Stomach (tissue), 9 donors: ENCODE results near the gene SCAMP4. TPM values are rescaled to one million over a fixed set of nuclear protein-coding genes. Genes with fewer than 3 reads are reported as not detected.

Experiments
- DNase-seq, 2 donors: peaks; one replicate each; pipeline versions ENCODE4 v3.0.0 to v3.0.0-alpha.2; 2013 to 2019
- H3K27ac ChIP-seq, 5 donors: fragments of 200-600 bp in 4 of 5; sonication (generic) in 4 of 5; one replicate each; pipeline ENCODE4 v1.5.1; 2013 to 2019; ENCODE audit warnings: mild to moderate bottlenecking in 1 of 5, moderate library complexity in 1 of 5
- H3K27me3 ChIP-seq, 3 donors: fragments of 200-600 bp; sonication (generic); one replicate each; pipeline ENCODE4 v1.5.1; 2017 to 2019; ENCODE audit warnings: mixed run types in 1 of 3
- H3K36me3 ChIP-seq, 4 donors: fragments of 200-600 bp; sonication (generic); 1 replicate in 3 of 4; 2 replicates in 1 of 4; pipeline ENCODE4 v1.5.1; 2016 to 2019
- H3K4me1 ChIP-seq, 4 donors: fragments of 200-600 bp; sonication (generic); one replicate each; pipeline ENCODE4 v1.5.1; 2016 to 2019
- H3K4me3 ChIP-seq, 4 donors: fragments of 200-600 bp; sonication (generic) in 3 of 4; one replicate each; pipeline ENCODE4 v1.5.1; 2016 to 2019; ENCODE audit warnings: mild to moderate bottlenecking in 1 of 4
- H3K9me3 ChIP-seq, 4 donors: fragments of 200-600 bp; sonication (generic); one replicate each; pipeline ENCODE4 v1.5.1; 2016 to 2019
- EP300 ChIP-seq: sonication (generic); formaldehyde crosslinking; IDR thresholded peaks from one replicate; pipeline ENCODE4 v1.6.1; 2017; ENCODE audit warnings: antibody characterized with exemption
- POLR2A ChIP-seq, 4 donors: fragments of 450-650 bp; IDR thresholded peaks; one replicate each; pipeline ENCODE4 v1.6.1; 2016; ENCODE audit warnings: antibody characterized with exemption in 4 of 4, control low read depth in 2 of 4, mild to moderate bottlenecking in 1 of 4, moderate library complexity in 1 of 4
- POLR2AphosphoS5 ChIP-seq, 3 donors: sonication (generic); formaldehyde crosslinking; IDR thresholded peaks; one replicate each; pipeline ENCODE4 v1.6.1; 2016; ENCODE audit warnings: antibody characterized with exemption in 3 of 3
- WGBS, 5 donors: extraction: QIAGEN DNeasy Blood & Tissue Kit in 3 of 5; methylation state at CpG; one replicate each; pipeline versions ENCODE4 v1.1.5 to v1.1.7; 2013 to 2018; 5-methylcytosine and 5-hydroxymethylcytosine counted together
- intact Hi-C: fragments of 100-400 bp; cut with DNase I; formaldehyde crosslinking; loops from one replicate; pipeline ENCODE4 v1.15.1; 2023; ENCODE audit warnings: low total_unique reads
- polyA plus RNA-seq, 3 donors: library from polyadenylated mRNA; stranded (reverse); fragments of 200-250 nt; gene quantifications; one replicate each; pipeline ENCODE4 v1.2.3, GENCODE V29; 2013
- total RNA-seq, 5 donors: library from RNA; depleted of rRNA; stranded (reverse); fragments of >200 nt; gene quantifications; one replicate each; pipeline versions ENCODE4 v1.1.0 to v1.2.3, GENCODE V29; 2014 to 2016
- TF ChIP-seq, protein P1 (sequence below), 7 experiments: fragments of 450-650 bp in 4 of 7; fragments of 200-600 bp in 3 of 7; sonication (generic) in 3 of 7; IDR thresholded peaks; one replicate each; pipeline ENCODE4 v1.5.1; 2016 to 2019; ENCODE audit warnings: antibody characterized with exemption in 7 of 7, control low read depth in 2 of 7, mild to moderate bottlenecking in 1 of 7
- donor health status: healthy with polysubstance abuse.
- donor health status: Bipolar disorder and iron deficiency.
- donor health status: healthy.

The SCAMP4 gene
- total and polyA plus RNA-seq, 8 donors: 7.8 to 77.6 (median 18.6) TPM

DNA sequence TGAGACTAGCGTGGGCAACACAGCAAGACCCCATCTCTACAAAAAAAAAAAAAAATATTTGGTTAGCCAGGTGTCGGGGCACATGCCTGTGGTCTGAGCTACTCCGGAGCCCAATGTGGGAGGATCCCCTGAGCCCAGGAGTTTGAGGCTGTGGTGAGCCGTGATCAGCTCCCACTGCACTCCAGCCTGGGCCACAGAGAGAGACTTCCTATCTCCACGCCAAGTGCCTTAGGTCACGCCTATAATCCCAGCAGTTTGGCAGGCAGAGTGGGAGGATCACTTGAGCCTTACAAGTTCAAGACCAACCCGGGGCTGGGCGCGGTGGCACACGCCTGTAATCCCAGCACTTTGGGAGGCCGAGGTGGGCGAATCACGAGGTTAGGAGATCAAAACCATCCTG lies 8.7 kb upstream of the SCAMP4 start:
- intact Hi-C loops: no loop called here
- H3K27ac ChIP-seq: no peak overlapping the region
- no peaks in the 10 kb centered on the region for H3K36me3 ChIP-seq
- H3K27me3 ChIP-seq: no peaks in the 10 kb centered on the region
- no peaks in the 10 kb centered on the region for H3K9me3 ChIP-seq
- H3K4me1 ChIP-seq: peaks cover 3 to 32% (median 18%) of the 10 kb centered on the region in 4 donors
- WGBS, 5 donors: 73 to 86% (median 81%) methylated on average over 13 of the region's 13 CpGs
- H3K4me3 ChIP-seq: no peak overlapping the region
- DNase-seq: no peak
- TF ChIP-seq, protein P1, sequence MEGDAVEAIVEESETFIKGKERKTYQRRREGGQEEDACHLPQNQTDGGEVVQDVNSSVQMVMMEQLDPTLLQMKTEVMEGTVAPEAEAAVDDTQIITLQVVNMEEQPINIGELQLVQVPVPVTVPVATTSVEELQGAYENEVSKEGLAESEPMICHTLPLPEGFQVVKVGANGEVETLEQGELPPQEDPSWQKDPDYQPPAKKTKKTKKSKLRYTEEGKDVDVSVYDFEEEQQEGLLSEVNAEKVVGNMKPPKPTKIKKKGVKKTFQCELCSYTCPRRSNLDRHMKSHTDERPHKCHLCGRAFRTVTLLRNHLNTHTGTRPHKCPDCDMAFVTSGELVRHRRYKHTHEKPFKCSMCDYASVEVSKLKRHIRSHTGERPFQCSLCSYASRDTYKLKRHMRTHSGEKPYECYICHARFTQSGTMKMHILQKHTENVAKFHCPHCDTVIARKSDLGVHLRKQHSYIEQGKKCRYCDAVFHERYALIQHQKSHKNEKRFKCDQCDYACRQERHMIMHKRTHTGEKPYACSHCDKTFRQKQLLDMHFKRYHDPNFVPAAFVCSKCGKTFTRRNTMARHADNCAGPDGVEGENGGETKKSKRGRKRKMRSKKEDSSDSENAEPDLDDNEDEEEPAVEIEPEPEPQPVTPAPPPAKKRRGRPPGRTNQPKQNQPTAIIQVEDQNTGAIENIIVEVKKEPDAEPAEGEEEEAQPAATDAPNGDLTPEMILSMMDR (IDR thresholded peaks at IDR 0.05): no peak
- TF ChIP-seq POLR2A (IDR thresholded peaks at IDR 0.05) (no peak), EP300 (no peak), POLR2AphosphoS5 (IDR thresholded peaks at IDR 0.05) (no peak)

DNA sequence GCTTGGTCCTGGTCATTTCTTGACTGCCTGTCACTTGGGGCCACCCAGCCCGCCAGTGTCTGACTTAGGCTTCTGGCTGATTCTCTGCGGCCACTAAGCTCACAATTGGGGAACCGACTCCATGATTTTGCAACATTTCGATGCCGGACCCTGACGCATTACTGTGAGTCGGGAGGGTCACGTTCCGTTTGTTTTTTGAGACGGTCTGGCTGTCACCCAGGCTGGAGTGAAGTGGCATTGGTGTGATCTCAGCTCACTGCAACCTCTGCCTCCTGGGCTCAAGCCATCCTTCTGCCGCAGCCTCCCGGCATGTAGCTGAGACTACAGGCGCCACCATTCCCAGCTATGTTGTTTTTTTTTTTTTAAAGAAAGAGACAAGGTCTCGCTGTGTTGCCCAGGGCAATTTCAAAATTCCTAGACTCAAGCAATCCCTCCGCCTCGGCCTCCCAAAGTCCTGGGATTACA lies 3.2 kb upstream of the SCAMP4 start:
- H3K27ac ChIP-seq: peak overlapping the region in 2 of 5 donors; percentile 56 to 67
- H3K27me3 ChIP-seq: no peaks in the 10 kb centered on the region
- no peak overlapping the region for H3K4me3 ChIP-seq
- WGBS, 5 donors: 81 to 93% (median 85%) methylated on average over 16 of the region's 16 CpGs
- no peaks in the 10 kb centered on the region for H3K9me3 ChIP-seq
- DNase-seq: peak in 1 of 2 donors; percentile 32
- H3K36me3 ChIP-seq: no peaks in the 10 kb centered on the region
- TF ChIP-seq POLR2AphosphoS5 (IDR thresholded peaks at IDR 0.05): no peak
- H3K4me1 ChIP-seq: peaks cover 24 to 38% (median 32%) of the 10 kb centered on the region in 4 donors
- intact Hi-C loops: no loop called here

DNA sequence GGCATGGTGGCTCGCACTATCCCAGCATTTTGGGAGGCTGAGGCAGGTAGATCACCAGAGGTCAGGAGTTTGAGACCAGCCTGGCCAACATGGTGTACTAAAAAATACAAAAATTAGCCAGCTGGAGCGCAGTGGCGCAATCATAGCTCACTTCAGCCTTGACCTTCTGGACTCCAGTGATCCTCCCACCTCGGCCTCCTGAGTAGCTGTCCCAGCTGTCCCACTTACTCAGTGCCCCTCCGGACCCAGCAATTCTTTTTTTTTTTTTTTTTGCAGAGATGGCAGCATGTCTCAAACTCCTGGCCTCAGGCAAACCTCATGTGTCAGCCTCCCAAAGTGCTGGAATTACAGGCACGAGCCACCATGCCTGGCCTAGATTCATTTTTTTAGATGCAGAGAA lies 2.3 kb upstream of the SCAMP4 start:
- H3K9me3 ChIP-seq: no peaks in the 10 kb centered on the region
- TF ChIP-seq EP300 (no peak), POLR2AphosphoS5 (IDR thresholded peaks at IDR 0.05) (no peak), POLR2A (IDR thresholded peaks at IDR 0.05) (no peak)
- TF ChIP-seq, protein P1 (IDR thresholded peaks at IDR 0.05): no peak
- 78 to 90% (median 85%) methylated on average over 6 of the region's 6 CpGs for WGBS, 5 donors
- DNase-seq: no peak
- H3K27me3 ChIP-seq: no peaks in the 10 kb centered on the region
- peak overlapping the region in 3 of 5 donors; percentile 11 to 94 (median 56) for H3K27ac ChIP-seq
- H3K4me1 ChIP-seq: peaks cover 21 to 38% (median 34%) of the 10 kb centered on the region in 4 donors
- peaks cover 0 to 1% (median 0%) of the 10 kb centered on the region in 4 donors for H3K36me3 ChIP-seq
- intact Hi-C loops: no loop called here
- H3K4me3 ChIP-seq: no peak overlapping the region

DNA sequence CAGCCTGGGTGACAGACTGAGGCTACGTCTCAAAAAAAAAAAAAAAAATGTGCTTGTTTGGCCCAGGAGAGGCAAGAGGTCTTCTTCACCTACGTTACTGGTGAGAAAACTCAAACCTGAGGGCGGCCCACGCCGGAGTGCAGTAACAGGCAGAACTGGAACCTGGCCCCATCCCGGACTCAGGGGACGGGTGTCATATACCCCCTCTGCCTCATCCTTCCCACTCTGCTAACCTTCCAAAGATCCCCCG lies 414 bp upstream of the SCAMP4 start:
- Histone ChIP-seq H3K27me3 (no peaks in the 10 kb centered on the region), H3K9me3 (no peaks in the 10 kb centered on the region), H3K27ac (peak overlapping the region; percentile 36 to 94 (median 84)), H3K36me3 (peaks cover 0 to 7% (median 0%) of the 10 kb centered on the region in 4 donors), H3K4me1 (peaks cover 35 to 56% (median 49%) of the 10 kb centered on the region in 4 donors), H3K4me3 (peak overlapping the region in 3 of 4 donors; percentile 63 to 77 (median 67))
- 33 to 41% (median 36%) methylated on average over 8 of the region's 8 CpGs for WGBS, 5 donors
- TF ChIP-seq POLR2AphosphoS5 (IDR thresholded peaks at IDR 0.05): no peak
- TF ChIP-seq, protein P1 (IDR thresholded peaks at IDR 0.05): no peak
- no peak for TF ChIP-seq POLR2A (IDR thresholded peaks at IDR 0.05)
- TF ChIP-seq EP300: no peak
- no peak for DNase-seq
- intact Hi-C loops: no loop called here

DNA sequence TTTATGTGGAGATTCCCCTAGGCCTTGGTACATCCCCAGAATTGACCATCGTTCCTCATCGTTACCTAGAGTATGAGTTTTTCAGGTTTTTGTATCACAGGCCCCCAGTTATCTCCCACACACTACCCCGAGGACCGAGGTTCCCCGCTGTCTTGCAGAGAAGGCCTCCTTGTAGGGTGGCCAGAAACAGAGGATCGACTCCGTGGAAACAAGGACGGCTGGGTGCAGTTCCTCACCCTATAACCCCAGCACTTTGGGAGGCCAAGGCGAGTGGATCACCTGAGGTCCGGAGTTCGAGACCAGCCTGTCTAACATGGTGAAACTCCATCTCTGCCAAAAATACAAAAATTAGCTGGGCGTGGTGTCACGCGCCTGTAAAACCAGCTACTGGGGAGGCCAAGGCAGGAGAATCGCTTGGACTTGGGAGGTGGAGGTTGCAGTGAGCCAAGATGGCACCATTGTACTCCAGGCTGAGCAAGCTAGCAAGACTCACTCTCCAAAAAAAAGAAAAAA lies 720 bp downstream of the SCAMP4 start:
- 71 to 78% (median 71%) methylated on average over 15 of the region's 15 CpGs for WGBS, 5 donors
- Histone ChIP-seq H3K36me3 (peaks cover 0 to 7% (median 0%) of the 10 kb centered on the region in 4 donors), H3K27ac (peak overlapping the region; percentile 78 to 94 (median 93)), H3K4me3 (peak overlapping the region; percentile 63 to 77 (median 65)), H3K9me3 (no peaks in the 10 kb centered on the region), H3K27me3 (no peaks in the 10 kb centered on the region), H3K4me1 (peaks cover 38 to 62% (median 55%) of the 10 kb centered on the region in 4 donors)
- TF ChIP-seq POLR2AphosphoS5 (IDR thresholded peaks at IDR 0.05) (no peak), EP300 (no peak), POLR2A (IDR thresholded peaks at IDR 0.05) (no peak)
- TF ChIP-seq, protein P1 (IDR thresholded peaks at IDR 0.05): no peak
- intact Hi-C loops: no loop called here
- DNase-seq: no peak
